A673 (cell line): Measurements from ENCODE around the gene CHRM4.

Experiments used
- CTCF ChIP-seq: fragments of 300-800, 200-600 bp; sonication (generic); conservative IDR thresholded peaks from 2 replicates; pipeline ENCODE4 v1.5.1; 2017; ENCODE audit warnings: low read depth, mild to moderate bottlenecking, antibody characterized with exemption, low read length, moderate library complexity, mixed read lengths
- EZH2 ChIP-seq: fragments of 200-600 bp; sonication (generic); IDR thresholded peaks from 2 replicates; pipeline ENCODE4 v1.6.1; 2017; ENCODE audit warnings: borderline replicate concordance, low read depth, mild to moderate bottlenecking, mixed read lengths, antibody characterized with exemption, low read length; ENCODE audit not compliant: poor library complexity, severe bottlenecking

GRCh38 chr11:46351606-46352005 is 40.0 kb downstream of the CHRM4 start:
- TF ChIP-seq CTCF: no peak
- no peak for TF ChIP-seq EZH2
